Epidermal melanocyte (primary cell): Measurements from ENCODE around the gene CTNNBL1.
"Not testable (repeated sequence)": the region's sequence is repeated elsewhere in the genome, so short reads cannot be mapped to it uniquely, and the experiment has no call there.

ENCODE experiments used
- DNase-seq: peaks from one replicate; pipeline ENCODE4 v3.0.0; 2011; ENCODE audit warnings: low spot score; ENCODE audit not compliant: insufficient read length

CTNNBL1 gene

GRCh38 chr20:37693635-37694626, at the start of gene CTNNBL1:
Gene CTNNBL1, plus strand, starts transcription at chr20:37694030. Its CDS starts 93 bp downstream, at chr20:37694123.
- peak; percentile 91 for DNase-seq

GRCh38 chr20:37644605-37645004, 49.2 kb upstream of the CTNNBL1 start:
- no peak for DNase-seq

- no peak for DNase-seq
Observed at GRCh38 chr20:37647946-37648345, 45.9 kb upstream of the CTNNBL1 start.

- no peak for DNase-seq
Observed at GRCh38 chr20:37649017-37649416, 44.8 kb upstream of the CTNNBL1 start.

- no peak for DNase-seq
Observed at GRCh38 chr20:37649676-37650370, 44.0 kb upstream of the CTNNBL1 start.

GRCh38 chr20:37650661-37651060, 43.2 kb upstream of the CTNNBL1 start:
- DNase-seq = no peak

GRCh38 chr20:37651932-37652331, 41.9 kb upstream of the CTNNBL1 start:
- DNase-seq = no peak

- DNase-seq = no peak
Observed at GRCh38 chr20:37656945-37657344, 36.9 kb upstream of the CTNNBL1 start.

GRCh38 chr20:37657924-37658804, 35.7 kb upstream of the CTNNBL1 start:
- DNase-seq = no peak

- no peak for DNase-seq
Observed at GRCh38 chr20:37661519-37661918, 32.3 kb upstream of the CTNNBL1 start.

GRCh38 chr20:37662308-37662707, 31.5 kb upstream of the CTNNBL1 start:
- DNase-seq = no peak

GRCh38 chr20:37664595-37664994, 29.2 kb upstream of the CTNNBL1 start:
- DNase-seq = not testable (repeated sequence)

- no peak for DNase-seq
Observed at GRCh38 chr20:37668166-37668565, 25.7 kb upstream of the CTNNBL1 start.

- DNase-seq = no peak
Observed at GRCh38 chr20:37669062-37669772, 24.6 kb upstream of the CTNNBL1 start.

- no peak for DNase-seq
Observed at GRCh38 chr20:37669773-37670236, 24.0 kb upstream of the CTNNBL1 start.

- no peak for DNase-seq
Observed at GRCh38 chr20:37670351-37670791, 23.5 kb upstream of the CTNNBL1 start.

GRCh38 chr20:37672143-37672542, 21.7 kb upstream of the CTNNBL1 start:
- no peak for DNase-seq

GRCh38 chr20:37673444-37673843, 20.4 kb upstream of the CTNNBL1 start:
- no peak for DNase-seq

GRCh38 chr20:37676440-37676839, 17.4 kb upstream of the CTNNBL1 start:
- no peak for DNase-seq
